K562 (cell line): ENCODE results near the gene SLC39A3. TPM values are rescaled to one million over a fixed set of nuclear protein-coding genes. Genes with fewer than 3 reads are reported as not detected.

Experiments
- ATAC-seq: fragments of 200-7000 bp; cut with Tn5 transposase; 3 replicates; pipeline ENCODE4 v1.9.1; 2020; ENCODE audit warnings: moderate library complexity
- BruUV-seq: library from RNA; stranded (reverse); fragments of 400-500 nt; replicated peaks from 2 replicates; lab custom pipeline; 2021; lab: Mats Ljungman, UMichigan
- CTCF ChIA-PET: fragments of 300-600 bp; formaldehyde crosslinking; extraction: SDS; loops from one replicate; lab custom pipeline; 2021; ENCODE audit warnings: low intra/inter-chr PET ratio; lab: Yijun Ruan, JAX
- POLR2A ChIA-PET: fragments of 300-600, 350-650 bp; sonication (Branson Sonifier 250); formaldehyde crosslinking; extraction: SDS; loops from one replicate; lab custom pipeline; 2021; ENCODE audit warnings: antibody characterized with exemption, inconsistent platforms; lab: Yijun Ruan, JAX
- DNase-seq, 4 experiments: peaks; one replicate each; pipeline versions ENCODE4 v3.0.0 to v3.0.0-alpha.2; 2011 to 2018; ENCODE audit warnings: low spot score in 3 of 4, mixed read lengths in 3 of 4; ENCODE audit errors: extremely low read depth in 1 of 4
- FAIRE-seq: peaks from 2 replicates; lab custom pipeline; 2011; peaks lifted over from hg19 to GRCh38; lab: Jason Lieb, UNC
- H2AFZ ChIP-seq: 2 replicates; pipeline ENCODE4 v1.6.0; 2011; ENCODE audit warnings: low read depth, low read length, control low read depth, inconsistent platforms
- H3K27ac ChIP-seq: fragments of 200-600 bp; 3 replicates; pipeline ENCODE4 v1.8.0; 2011; ENCODE audit warnings: low read depth, mild to moderate bottlenecking, control low read depth, inconsistent platforms, low read length, moderate library complexity, mixed read lengths; ENCODE audit errors: extremely low read depth
- H3K27me3 ChIP-seq, 2 experiments: fragments of 300-600 bp in 1 of 2; 2 replicates in 1 of 2; 3 replicates in 1 of 2; pipeline versions ENCODE4 v1.6.0 to v1.8.0; 2011; ENCODE audit warnings: inconsistent platforms in 2 of 2, low read length in 2 of 2, mild to moderate bottlenecking in 1 of 2, mixed read lengths in 1 of 2, moderate library complexity in 1 of 2; ENCODE audit not compliant: control insufficient read depth in 2 of 2, insufficient read depth in 2 of 2
- H3K36me3 ChIP-seq: fragments of 300-600 bp; 3 replicates; pipeline ENCODE4 v1.8.0; 2011; ENCODE audit warnings: mild to moderate bottlenecking, low read length, inconsistent platforms; ENCODE audit not compliant: control insufficient read depth, insufficient read depth
- H3K4me1 ChIP-seq, 2 experiments: fragments of 200-600 bp in 1 of 2; replicated peaks in 1 of 2; 2 replicates in 1 of 2; 3 replicates in 1 of 2; pipeline versions ENCODE4 v1.5.1 to v1.8.0; 2011; ENCODE audit warnings: inconsistent platforms in 2 of 2, low read length in 2 of 2, mild to moderate bottlenecking in 1 of 2, mixed read lengths in 1 of 2, moderate library complexity in 1 of 2; ENCODE audit not compliant: control insufficient read depth in 2 of 2, insufficient read depth in 2 of 2
- H3K4me2 ChIP-seq: 2 replicates; pipeline ENCODE4 v1.6.1; 2011; ENCODE audit warnings: low read length, control low read depth, inconsistent platforms, mixed read lengths; ENCODE audit not compliant: insufficient read depth
- H3K4me3 ChIP-seq: fragments of 200-600 bp; sonication (generic), shearing (Covaris generic); 2 replicates; pipeline ENCODE4 v1.5.1; 2016; ENCODE audit warnings: control low read depth, inconsistent platforms
- H3K79me2 ChIP-seq: fragments of 200-600 bp; 3 replicates; pipeline ENCODE4 v1.8.0; 2011; ENCODE audit warnings: low read length, inconsistent platforms; ENCODE audit not compliant: control insufficient read depth, insufficient read depth
- H3K9ac ChIP-seq, 2 experiments: 2 replicates each; pipeline versions ENCODE4 v1.6.0 to v1.6.1; 2011; ENCODE audit warnings: low read depth in 2 of 2, low read length in 2 of 2, control low read depth in 1 of 2, inconsistent platforms in 1 of 2, mild to moderate bottlenecking in 1 of 2, mixed read lengths in 1 of 2; ENCODE audit not compliant: insufficient read depth in 1 of 2
- H3K9me1 ChIP-seq: one replicate; pipeline ENCODE4 v1.6.0; 2011; ENCODE audit warnings: inconsistent platforms, mild to moderate bottlenecking, low read length, moderate library complexity; ENCODE audit not compliant: control insufficient read depth, insufficient read depth
- H3K9me3 ChIP-seq: replicated peaks from 2 replicates; pipeline ENCODE4 v1.5.1; 2011; ENCODE audit warnings: low read depth, low read length, inconsistent platforms; ENCODE audit not compliant: control insufficient read depth, insufficient read depth
- H4K20me1 ChIP-seq: replicated peaks from 2 replicates; pipeline ENCODE4 v1.6.1; 2011; ENCODE audit warnings: low read length, inconsistent platforms, mixed read lengths; ENCODE audit not compliant: control insufficient read depth, insufficient read depth
- MYC ChIP-seq, 2 experiments: fragments of 250-450 bp in 1 of 2; sonication (Bioruptor Pico) in 1 of 2; IDR thresholded peaks; 2 replicates each; pipeline versions ENCODE4 v1.5.1 to v1.6.1; 2012 to 2021; ENCODE audit warnings: low read depth in 2 of 2, borderline replicate concordance in 1 of 2, improper control_type of control experiment in 1 of 2, low read length in 1 of 2, mild to moderate bottlenecking in 1 of 2, moderate library complexity in 1 of 2
- PHF21A ChIP-seq: fragments of 450-650 bp; IDR thresholded peaks from 2 replicates; pipeline ENCODE4 v1.6.1; 2017; ENCODE audit warnings: low read depth, borderline replicate concordance
- POU5F1 ChIP-seq: fragments of 150-350 bp; IDR thresholded peaks from 2 replicates; pipeline ENCODE4 v1.6.1; 2014; ENCODE audit warnings: borderline replicate concordance, low read length, low read depth, mild to moderate bottlenecking; ENCODE audit not compliant: partially characterized antibody
- RAD51 ChIP-seq: fragments of 450-650 bp; IDR thresholded peaks from 2 replicates; pipeline ENCODE4 v1.7.1; 2016; ENCODE audit warnings: low read depth, mild to moderate bottlenecking, borderline replicate concordance
- ZBTB33 ChIP-seq: sonication (generic); formaldehyde crosslinking; IDR thresholded peaks from 2 replicates; pipeline ENCODE4 v1.8.1; 2023; ENCODE audit warnings: mild to moderate bottlenecking, missing genetic modification reagents
- ZNF75A ChIP-seq: fragments of 450-650 bp; formaldehyde crosslinking; IDR thresholded peaks from 2 replicates; pipeline ENCODE4 v1.4.0; 2020; ENCODE audit warnings: mild to moderate bottlenecking
- WGBS: fragments of 100-300 bp; shearing (Covaris generic); methylation state at CpG from one replicate; pipeline ENCODE4 v1.1.6; 2016; ENCODE audit warnings: low coverage, mixed read lengths; ENCODE audit not compliant: insufficient coverage; ENCODE audit errors: missing lambda C conversion rate; 5-methylcytosine and 5-hydroxymethylcytosine counted together
- in situ Hi-C: fragments of 300-500 bp; cut with MboI; formaldehyde crosslinking; loops from 4 replicates; pipeline ENCODE4 v1.15.0; 2018; ENCODE audit warnings: inconsistent platforms, mixed read lengths
- intact Hi-C: fragments of 100-400 bp; cut with micrococcal nuclease; formaldehyde crosslinking; loops from 2 replicates; pipeline ENCODE4 v1.14.2; 2022
- polyA plus RNA-seq, 8 experiments: library from polyadenylated mRNA; depleted of rRNA in 4 of 8; stranded (reverse) in 5 of 8; unstranded in 3 of 8; fragments of >200 nt; fragmentation: Nextera tagmentation in 2 of 8; fragmentation: Illumina TruSeq in 1 of 8; extraction: Ambion mirVana in 2 of 8; extraction: Trizol in 1 of 8; gene quantifications; 2 replicates each; pipeline versions ENCODE4 v1.2.1 to v1.2.3, GENCODE V29; 2011 to 2014; ENCODE audit warnings: inconsistent platforms in 1 of 8, missing spikeins in 1 of 8
- total RNA-seq, 7 experiments: library from RNA; depleted of rRNA in 6 of 7; stranded (reverse); fragments of >200 nt in 6 of 7; fragmentation: Illumina TruSeq in 2 of 7; extraction: Trizol in 2 of 7; gene quantifications; 2 replicates each; pipeline versions ENCODE4 v1.2.1 to v1.2.3, GENCODE V29; 2011 to 2021; ENCODE audit warnings: low replicate concordance in 1 of 7

Gene SLC39A3
- total and polyA plus RNA-seq, 9 of the 15 experiments (the other 6 are each of a cell fraction or from before 2014, with no cell fraction given): 2.3 to 215 (median 127) TPM

GRCh38 chr19:2716722-2717637 lies 22.8 kb downstream of the SLC39A3 start:
- Histone ChIP-seq H3K9ac (no peak overlapping the region), H3K27me3 (0 out of 5 replicates have a peak, but pooled peaks cover 0 to under 1% of the 10 kb centered on the region in 2 experiments), H3K79me2 (no peaks in the 10 kb centered on the region), H3K9me3 (0 out of 2 replicates have a peak, but pooled peaks cover 4% of the 10 kb centered on the region), H3K9me1 (no peaks in the 10 kb centered on the region), H4K20me1 (no peaks in the 10 kb centered on the region), H3K4me2 (no peak overlapping the region), H3K36me3 (no peaks in the 10 kb centered on the region), H2AFZ (no peak overlapping the region), H3K4me3 (no peak overlapping the region), H3K4me1 (peaks cover 0 to 33% of the 10 kb centered on the region in 2 experiments; a peak in 3 of 5 replicates), H3K27ac (no peak overlapping the region)
- TF ChIP-seq ZNF75A (no peak), PHF21A (no peak), ZBTB33 (CRISPR knock-in tag) (peak; percentile 74; the same call in 1 of the 2 replicates), POU5F1 (no peak), RAD51 (no peak), MYC (IDR thresholded peaks at IDR 0.05; ENCODE audit: low read depth, low read length) (no peak), MYC (CRISPR knock-in tag; IDR thresholded peaks at IDR 0.05; ENCODE audit: borderline replicate concordance, low read depth) (no peak)
- ChIA-PET POLR2A (interaction anchor here (1.8 kb wide), 1 partner anchor 11 kb away, joined by 5 read pairs; no protein-coding TSS in a partner anchor), CTCF (no interaction called here)
- FAIRE-seq (no peak), DNase-seq (no peak), ATAC-seq (no peak)
- BruUV-seq: no TSS peak
- in situ Hi-C loops (no loop called here), intact Hi-C loops (no loop called here)
- 86% methylated on average over 26 of the region's 51 CpGs for WGBS
